Skeletal muscle cell (primary cell): Measurements from ENCODE around the gene GPATCH2L.
A peak's percentile ranks its signal among the peaks of the same experiment; 100 is the strongest.

Experiments used
- DNase-seq: peaks from one replicate; pipeline ENCODE4 v3.0.0-alpha.2; 2010; ENCODE audit warnings: low read depth
- H3K4me3 ChIP-seq: 2 replicates; pipeline ENCODE4 v1.5.1; 2011; ENCODE audit warnings: low read depth, mild to moderate bottlenecking, control low read depth, low read length, moderate library complexity

GPATCH2L gene

GRCh38 chr14:76237349-76237990, 85.7 kb downstream of the GPATCH2L start:
- H3K4me3 ChIP-seq: no peak overlapping the region

GRCh38 chr14:76245097-76245496, 93.4 kb downstream of the GPATCH2L start:
- DNase-seq: no peak
- no peak overlapping the region for H3K4me3 ChIP-seq

More at GRCh38 chr14:76237349-76237990, 85.7 kb downstream of the GPATCH2L start:
- DNase-seq: no peak

GRCh38 chr14:76250302-76250701, 98.6 kb downstream of the GPATCH2L start:
- no peak for DNase-seq

DNA sequence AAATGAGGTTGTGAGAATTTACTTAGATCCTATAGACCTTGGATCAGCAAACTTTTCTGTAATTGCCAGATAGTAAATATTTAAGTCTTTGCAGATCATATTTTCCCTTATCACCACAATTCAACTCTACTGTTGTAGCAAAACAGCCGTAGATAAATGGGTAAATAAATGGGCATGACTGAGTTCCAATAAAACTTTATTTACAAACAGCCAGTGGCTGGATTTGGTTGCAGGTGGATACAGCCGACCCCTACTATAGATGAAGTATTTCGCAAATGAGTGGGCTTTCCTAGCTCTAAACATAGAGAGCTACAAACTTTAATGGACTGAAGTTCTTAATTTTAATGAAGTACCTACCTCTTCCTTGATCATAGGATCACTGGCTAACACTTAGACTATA, 100.7 kb downstream of the GPATCH2L start:
- DNase-seq: no peak
- H3K4me3 ChIP-seq: no peak overlapping the region

More at GRCh38 chr14:76250302-76250701, 98.6 kb downstream of the GPATCH2L start:
- H3K4me3 ChIP-seq: no peak overlapping the region

DNA sequence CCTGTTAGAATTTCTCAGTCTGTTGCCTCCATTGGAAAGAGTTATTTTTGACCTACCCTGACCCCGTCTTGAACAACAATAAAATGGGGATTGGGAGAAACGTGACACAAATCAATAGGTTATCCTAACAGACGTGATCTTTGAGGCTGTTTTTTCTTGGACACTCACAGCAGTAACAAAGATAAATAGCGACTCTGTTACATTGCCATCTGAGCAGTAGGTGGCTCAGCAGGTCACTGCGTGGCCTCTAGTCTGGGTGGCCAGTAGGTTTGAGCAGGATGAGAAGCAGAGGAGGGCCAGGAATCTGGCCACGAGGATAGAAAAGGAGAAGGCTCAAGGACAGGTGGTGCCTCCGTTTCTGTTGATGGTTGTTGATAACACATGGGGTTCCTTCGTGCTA, 101.4 kb downstream of the GPATCH2L start:
- no peak for DNase-seq
- H3K4me3 ChIP-seq: no peak overlapping the region

- H3K4me3 ChIP-seq: no peak overlapping the region
- no peak for DNase-seq
Measured at GRCh38 chr14:76256545-76256944, 104.8 kb downstream of the GPATCH2L start.

- peak; percentile 74 for DNase-seq
Measured at GRCh38 chr14:76257111-76257803, 105.5 kb downstream of the GPATCH2L start.

DNA sequence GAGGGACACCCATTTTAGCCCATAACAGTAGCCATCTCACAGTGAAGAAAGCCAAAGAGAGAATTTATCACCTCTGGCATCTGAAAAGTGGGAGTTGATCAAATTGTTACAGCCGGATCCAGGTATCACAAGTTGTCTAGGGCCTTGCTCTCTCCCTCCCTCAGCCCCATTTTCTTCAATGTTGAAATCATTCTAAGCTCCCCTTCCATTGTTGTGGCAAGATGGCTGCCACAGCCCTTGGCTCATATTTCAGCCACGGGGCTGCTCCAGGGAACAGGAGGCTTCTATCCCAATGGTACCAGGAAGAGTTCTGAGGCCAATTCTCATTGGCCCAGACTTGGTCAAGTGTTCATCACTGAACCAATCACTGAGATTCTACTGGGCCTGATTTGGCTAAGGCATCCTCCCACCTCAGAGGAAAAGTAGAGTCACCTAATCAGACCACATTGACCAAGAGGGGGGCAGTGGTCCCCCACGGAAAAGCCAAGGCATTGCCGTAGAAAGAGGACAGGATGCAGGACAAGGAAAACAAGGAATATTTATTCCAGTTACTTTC, 106.2 kb downstream of the GPATCH2L start:
- H3K4me3 ChIP-seq: no peak overlapping the region
- DNase-seq: no peak

More at GRCh38 chr14:76257111-76257803, 105.5 kb downstream of the GPATCH2L start:
- H3K4me3 ChIP-seq: no peak overlapping the region

GRCh38 chr14:76259029-76259735, 107.5 kb downstream of the GPATCH2L start:
- DNase-seq: no peak
- H3K4me3 ChIP-seq: no peak overlapping the region

GRCh38 chr14:76260749-76261148, 109.0 kb downstream of the GPATCH2L start:
- no peak overlapping the region for H3K4me3 ChIP-seq
- DNase-seq: no peak

DNA sequence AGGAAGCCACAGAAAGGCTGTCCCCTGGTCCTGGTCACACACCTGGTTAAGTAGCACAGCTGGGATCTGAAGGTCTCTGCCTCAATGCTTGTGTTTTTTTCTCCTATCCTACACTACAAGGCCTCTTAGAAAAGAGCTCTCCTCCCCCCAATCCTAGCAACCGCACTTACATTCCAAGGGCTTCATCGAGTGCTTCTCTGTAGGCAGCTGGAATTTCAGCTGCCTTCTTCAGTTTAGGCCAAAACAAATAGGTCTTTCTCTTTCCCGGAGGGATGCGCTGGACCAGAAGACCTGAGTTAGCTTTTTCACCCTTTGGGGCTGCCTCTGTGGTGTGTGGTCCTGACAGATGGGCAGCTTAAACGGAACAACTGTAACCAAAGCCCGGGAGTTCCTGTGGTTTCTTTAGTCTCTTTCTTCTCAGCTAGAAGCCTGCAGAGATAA, 109.7 kb downstream of the GPATCH2L start:
- peak; percentile 31 for DNase-seq
- no peak overlapping the region for H3K4me3 ChIP-seq

- DNase-seq: no peak
Measured at GRCh38 chr14:76262641-76263040, 110.9 kb downstream of the GPATCH2L start.

More at GRCh38 chr14:76262641-76263040, 110.9 kb downstream of the GPATCH2L start:
- no peak overlapping the region for H3K4me3 ChIP-seq
